ENCODE data around the gene FRMD4A.
"Not testable (repeated sequence)": the region's sequence is repeated elsewhere in the genome, so short reads cannot be mapped to it uniquely, and the experiment has no call there.

The FRMD4A gene

GRCh38 chr10:14093730-14094484, 236.8 kb downstream of the FRMD4A start:
- DNase-seq, result peak; percentile 56

- no peak for DNase-seq
These were observed 237.9 kb downstream of the FRMD4A start for GRCh38 chr10:14092799-14093198.

- no peak for DNase-seq
These were observed 241.0 kb downstream of the FRMD4A start for GRCh38 chr10:14089556-14090292.

- DNase-seq, result no peak
These were observed 243.2 kb downstream of the FRMD4A start for GRCh38 chr10:14087566-14087965.

GRCh38 chr10:14086596-14086995, 244.1 kb downstream of the FRMD4A start:
- peak; percentile 48 for DNase-seq

- DNase-seq, result peak; percentile 35
These were observed 245.8 kb downstream of the FRMD4A start for GRCh38 chr10:14084875-14085274.

- DNase-seq, result no peak
These were observed 249.9 kb downstream of the FRMD4A start for GRCh38 chr10:14080795-14081194.

GRCh38 chr10:14077430-14077829, 253.3 kb downstream of the FRMD4A start:
- DNase-seq, result no peak

GRCh38 chr10:14074062-14074884, 256.5 kb downstream of the FRMD4A start:
- peak; percentile 100 for DNase-seq

GRCh38 chr10:14072541-14072940, 258.2 kb downstream of the FRMD4A start:
- DNase-seq, result no peak

GRCh38 chr10:14071956-14072355, 258.8 kb downstream of the FRMD4A start:
- DNase-seq, result no peak

GRCh38 chr10:14068601-14069250, 262.0 kb downstream of the FRMD4A start:
- DNase-seq, result no peak

GRCh38 chr10:14067638-14068037, 263.1 kb downstream of the FRMD4A start:
- DNase-seq, result not testable (repeated sequence)

- no peak for DNase-seq
These were observed 264.6 kb downstream of the FRMD4A start for GRCh38 chr10:14066106-14066505.

GRCh38 chr10:14063531-14064285, 267.0 kb downstream of the FRMD4A start:
- peak; percentile 91 for DNase-seq

- DNase-seq, result peak; percentile 57
These were observed 268.0 kb downstream of the FRMD4A start for GRCh38 chr10:14062528-14063260.

- DNase-seq, result no peak
These were observed 270.2 kb downstream of the FRMD4A start for GRCh38 chr10:14060320-14061070.

GRCh38 chr10:14056610-14057332, 274.0 kb downstream of the FRMD4A start:
- peak; percentile 93 for DNase-seq

- DNase-seq, result no peak
These were observed 277.8 kb downstream of the FRMD4A start for GRCh38 chr10:14052931-14053330.

- DNase-seq, result no peak
These were observed 280.1 kb downstream of the FRMD4A start for GRCh38 chr10:14050598-14050997.

All from fibroblast of skin of abdomen (primary cell).